ENCODE data around the gene BCL2A1.

DNA sequence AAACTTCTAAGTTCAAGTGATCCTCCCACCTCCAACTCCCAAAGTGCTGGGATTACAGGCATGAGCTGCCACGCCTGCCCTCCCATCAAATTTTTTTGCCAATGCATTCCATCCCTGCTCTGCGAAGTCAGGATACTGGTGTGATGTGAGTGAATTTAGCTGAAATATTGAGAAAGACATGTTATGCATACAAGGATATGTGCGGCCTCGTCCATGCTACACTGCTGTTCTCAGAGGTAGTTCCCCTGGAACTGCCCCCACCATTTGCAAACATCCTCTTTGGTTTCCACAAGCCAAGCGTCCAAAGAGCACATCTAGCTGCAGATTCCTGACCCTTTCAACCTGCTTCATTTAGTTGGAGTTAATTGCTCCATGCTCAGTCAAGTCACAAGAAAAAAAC is 36.5 kb upstream of the BCL2A1 start:
- TF ChIP-seq, protein P1, sequence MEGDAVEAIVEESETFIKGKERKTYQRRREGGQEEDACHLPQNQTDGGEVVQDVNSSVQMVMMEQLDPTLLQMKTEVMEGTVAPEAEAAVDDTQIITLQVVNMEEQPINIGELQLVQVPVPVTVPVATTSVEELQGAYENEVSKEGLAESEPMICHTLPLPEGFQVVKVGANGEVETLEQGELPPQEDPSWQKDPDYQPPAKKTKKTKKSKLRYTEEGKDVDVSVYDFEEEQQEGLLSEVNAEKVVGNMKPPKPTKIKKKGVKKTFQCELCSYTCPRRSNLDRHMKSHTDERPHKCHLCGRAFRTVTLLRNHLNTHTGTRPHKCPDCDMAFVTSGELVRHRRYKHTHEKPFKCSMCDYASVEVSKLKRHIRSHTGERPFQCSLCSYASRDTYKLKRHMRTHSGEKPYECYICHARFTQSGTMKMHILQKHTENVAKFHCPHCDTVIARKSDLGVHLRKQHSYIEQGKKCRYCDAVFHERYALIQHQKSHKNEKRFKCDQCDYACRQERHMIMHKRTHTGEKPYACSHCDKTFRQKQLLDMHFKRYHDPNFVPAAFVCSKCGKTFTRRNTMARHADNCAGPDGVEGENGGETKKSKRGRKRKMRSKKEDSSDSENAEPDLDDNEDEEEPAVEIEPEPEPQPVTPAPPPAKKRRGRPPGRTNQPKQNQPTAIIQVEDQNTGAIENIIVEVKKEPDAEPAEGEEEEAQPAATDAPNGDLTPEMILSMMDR (IDR thresholded peaks at IDR 0.05; ENCODE audit: low read depth, low read length), result no peak
- no peak for TF ChIP-seq EZH2phosphoT487 (IDR thresholded peaks at IDR 0.05; ENCODE audit: low read depth)
